Neuronal stem cell (in vitro differentiated cells): ENCODE results near the gene SLC11A1.

Experiments
- DNase-seq: peaks from one replicate; pipeline ENCODE4 v3.0.0-alpha.2; 2013; ENCODE audit warnings: low spot score
- H2AFZ ChIP-seq: one replicate; pipeline ENCODE4 v1.6.1; 2013; ENCODE audit warnings: mild to moderate bottlenecking, low read length, inconsistent platforms
- H2AK5ac ChIP-seq: 2 replicates; pipeline ENCODE4 v1.6.1; 2013; ENCODE audit warnings: low read depth, mild to moderate bottlenecking, inconsistent platforms, low read length, moderate library complexity, mixed read lengths
- H2BK120ac ChIP-seq: 2 replicates; pipeline ENCODE4 v1.6.1; 2013; ENCODE audit warnings: low read depth, mild to moderate bottlenecking, inconsistent platforms, low read length, moderate library complexity, mixed read lengths
- H2BK12ac ChIP-seq: one replicate; pipeline ENCODE4 v1.6.1; 2013; ENCODE audit warnings: low read length, inconsistent platforms
- H2BK15ac ChIP-seq: 2 replicates; pipeline ENCODE4 v1.6.1; 2013; ENCODE audit warnings: mild to moderate bottlenecking, low read length, inconsistent platforms, mixed read lengths
- H2BK5ac ChIP-seq: one replicate; pipeline ENCODE4 v1.6.1; 2013; ENCODE audit warnings: inconsistent platforms, mild to moderate bottlenecking, low read length, moderate library complexity
- H3K14ac ChIP-seq: one replicate; pipeline ENCODE4 v1.6.1; 2013; ENCODE audit warnings: low read length, inconsistent platforms
- H3K18ac ChIP-seq: 2 replicates; pipeline ENCODE4 v1.6.1; 2013; ENCODE audit warnings: low read length, inconsistent platforms
- H3K23ac ChIP-seq: 2 replicates; pipeline ENCODE4 v1.6.1; 2013; ENCODE audit warnings: low read depth, mild to moderate bottlenecking, mixed read lengths, low read length, inconsistent platforms; ENCODE audit not compliant: poor library complexity
- H3K27ac ChIP-seq: replicated peaks from 3 replicates; pipeline ENCODE4 v1.5.1; 2013; ENCODE audit warnings: low read length, inconsistent platforms
- H3K27me3 ChIP-seq, 3 experiments: 2 replicates each; pipeline ENCODE4 v1.6.1; 2013; ENCODE audit warnings: low read length in 3 of 3, mild to moderate bottlenecking in 2 of 3, inconsistent platforms in 1 of 3, low read depth in 1 of 3, mixed read lengths in 1 of 3, moderate library complexity in 1 of 3; ENCODE audit not compliant: control insufficient read depth in 3 of 3, insufficient read depth in 3 of 3
- H3K36me3 ChIP-seq, 2 donors: replicated peaks in 1 of 2; 2 replicates each; pipeline ENCODE4 v1.6.1; 2013; ENCODE audit warnings: low read length in 2 of 2; ENCODE audit not compliant: control insufficient read depth in 2 of 2, insufficient read depth in 2 of 2
- H3K4ac ChIP-seq: 2 replicates; pipeline ENCODE4 v1.6.1; 2013; ENCODE audit warnings: inconsistent platforms, mild to moderate bottlenecking, low read length, moderate library complexity
- H3K4me1 ChIP-seq, 2 donors: 1 replicate in 1 of 2; 2 replicates in 1 of 2; pipeline ENCODE4 v1.6.1; 2013; ENCODE audit warnings: low read length in 2 of 2, low read depth in 1 of 2; ENCODE audit not compliant: control insufficient read depth in 2 of 2, insufficient read depth in 1 of 2
- H3K4me2 ChIP-seq: one replicate; pipeline ENCODE4 v1.6.1; 2013; ENCODE audit warnings: mild to moderate bottlenecking, low read length, inconsistent platforms; ENCODE audit not compliant: insufficient read depth, poor library complexity, severe bottlenecking
- H3K4me3 ChIP-seq, 2 donors: 2 replicates each; pipeline ENCODE4 v1.5.1; 2013; ENCODE audit warnings: low read length in 2 of 2, mild to moderate bottlenecking in 2 of 2, inconsistent platforms in 1 of 2, moderate library complexity in 1 of 2
- H3K79me1 ChIP-seq: one replicate; pipeline ENCODE4 v1.6.1; 2013; ENCODE audit warnings: low read depth, mild to moderate bottlenecking, inconsistent platforms, low read length, moderate library complexity
- H3K9ac ChIP-seq: one replicate; pipeline ENCODE4 v1.6.1; 2013; ENCODE audit warnings: mild to moderate bottlenecking, low read depth, low read length, inconsistent platforms; ENCODE audit not compliant: poor library complexity
- H3K9me3 ChIP-seq, 2 donors: replicated peaks in 1 of 2; 2 replicates each; pipeline versions ENCODE3 to v1.6.1; 2013; ENCODE audit warnings: low read length in 2 of 2, mild to moderate bottlenecking in 2 of 2, inconsistent platforms in 1 of 2, low read depth in 1 of 2, mixed read lengths in 1 of 2, moderate library complexity in 1 of 2; ENCODE audit not compliant: control insufficient read depth in 2 of 2, insufficient read depth in 1 of 2
- H4K8ac ChIP-seq: one replicate; pipeline ENCODE4 v1.6.1; 2013; ENCODE audit warnings: low read depth, mild to moderate bottlenecking, inconsistent platforms, low read length, moderate library complexity
- H4K91ac ChIP-seq: one replicate; pipeline ENCODE4 v1.6.1; 2013; ENCODE audit warnings: low read length, low read depth, mild to moderate bottlenecking, inconsistent platforms; ENCODE audit not compliant: poor library complexity
- WGBS, 2 donors: extraction: QIAGEN DNeasy Blood & Tissue Kit; methylation state at CpG; one replicate each; pipeline ENCODE4 v1.1.7; 2013; ENCODE audit warnings: missing lambda C conversion rate in 2 of 2, mixed read lengths in 1 of 2; ENCODE audit not compliant: insufficient read length in 2 of 2, insufficient replicate concordance in 1 of 2; ENCODE audit errors: extremely low coverage in 2 of 2; 5-methylcytosine and 5-hydroxymethylcytosine counted together
- small RNA-seq: library from polyadenylated mRNA; stranded (forward); fragments of <200 nt; extraction: miRNeasy Mini kit (QIAGEN cat#:217004); gene quantifications from one replicate; pipeline ENCODE3, GENCODE V24; 2013; ENCODE audit not compliant: insufficient read depth

SLC11A1 gene

DNA sequence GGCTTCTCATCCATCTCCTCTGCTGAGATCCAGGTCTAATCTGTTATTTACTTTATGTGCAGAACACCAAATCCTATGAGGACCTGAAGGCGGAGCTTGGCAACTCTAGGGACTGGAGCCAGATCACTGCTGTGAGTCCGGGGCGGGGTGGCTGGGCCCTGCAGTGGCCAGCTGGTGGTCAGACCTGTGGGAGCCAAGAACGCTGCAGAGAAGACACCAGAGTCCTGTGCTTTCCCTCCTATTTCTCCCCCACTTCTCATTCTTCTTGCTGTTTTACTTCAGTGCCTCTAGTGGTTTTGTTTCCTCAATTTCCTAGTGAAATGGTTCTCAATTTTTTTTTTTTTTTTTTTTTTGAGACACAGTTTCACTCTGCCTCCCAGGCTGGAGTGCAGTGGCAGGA lies 56.5 kb downstream of the SLC11A1 start:
- no peak overlapping the region for H3K4ac ChIP-seq
- no peak overlapping the region for H3K9ac ChIP-seq
- H2AK5ac ChIP-seq: no peak overlapping the region
- H3K4me3 ChIP-seq: no peak overlapping the region
- no peak overlapping the region for H3K27ac ChIP-seq
- H4K91ac ChIP-seq: no peak overlapping the region
- no peak overlapping the region for H2AFZ ChIP-seq
- no peak overlapping the region for H2BK15ac ChIP-seq
- no peaks in the 10 kb centered on the region for H3K9me3 ChIP-seq
- H3K4me1 ChIP-seq: peaks cover 0 to 7% of the 10 kb centered on the region in 2 donors
- no peaks in the 10 kb centered on the region for H3K79me1 ChIP-seq
- no peaks in the 10 kb centered on the region for H3K36me3 ChIP-seq
- no peak overlapping the region for H3K23ac ChIP-seq
- no peak for DNase-seq
- no peak overlapping the region for H3K4me2 ChIP-seq
- no peak overlapping the region for H2BK5ac ChIP-seq
- WGBS, 2 donors: no CpG with 5 or more reads among the region's 4 CpGs
- H4K8ac ChIP-seq: no peak overlapping the region
- peak overlapping the region; percentile 11 for H3K18ac ChIP-seq
- H2BK12ac ChIP-seq: no peak overlapping the region
- no peaks in the 10 kb centered on the region for H3K27me3 ChIP-seq
- no peak overlapping the region for H2BK120ac ChIP-seq
- no peak overlapping the region for H3K14ac ChIP-seq

DNA sequence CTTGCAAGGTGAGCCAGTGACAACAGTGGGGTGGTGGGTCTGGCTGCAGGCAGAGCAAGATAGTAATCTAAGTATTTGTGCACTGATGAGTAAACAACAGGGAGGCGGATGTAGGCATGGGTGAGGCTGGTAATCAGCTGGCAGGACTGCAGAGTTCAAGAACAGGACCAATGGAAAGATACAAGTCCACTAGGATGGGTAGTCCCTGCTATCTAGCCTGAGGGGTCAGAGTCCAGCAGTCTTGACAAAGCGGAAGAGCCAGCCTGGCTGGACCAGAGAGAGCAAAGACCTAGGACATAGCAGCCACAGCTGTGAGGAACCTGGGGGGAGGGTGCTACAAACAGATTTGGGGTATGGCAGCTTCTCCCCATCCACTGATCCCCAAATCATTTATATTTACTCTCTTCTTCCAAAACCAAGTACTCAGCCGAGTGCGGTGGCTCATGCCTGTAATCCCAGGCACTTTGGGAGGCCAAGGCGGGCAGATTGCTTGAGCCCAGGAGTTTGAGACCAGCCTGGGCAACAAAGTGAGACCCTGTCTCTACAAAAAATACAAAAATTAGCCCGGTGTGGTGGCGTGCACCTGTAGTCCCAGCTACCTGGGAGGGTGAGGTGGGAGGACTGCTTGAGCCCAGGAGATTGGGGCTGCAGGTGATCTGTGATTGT lies 62.8 kb downstream of the SLC11A1 start:
- no peak overlapping the region for H3K4me2 ChIP-seq
- H2BK15ac ChIP-seq: no peak overlapping the region
- H3K4me3 ChIP-seq: peak overlapping the region in 1 of 2 donors; percentile 30
- no peak overlapping the region for H3K4ac ChIP-seq
- no peaks in the 10 kb centered on the region for H3K4me1 ChIP-seq
- H2BK12ac ChIP-seq: no peak overlapping the region
- no peak overlapping the region for H3K27ac ChIP-seq
- H3K14ac ChIP-seq: no peak overlapping the region
- no peak overlapping the region for H3K18ac ChIP-seq
- H2AFZ ChIP-seq: no peak overlapping the region
- no peak overlapping the region for H4K8ac ChIP-seq
- no peak overlapping the region for H3K23ac ChIP-seq
- H3K9ac ChIP-seq: no peak overlapping the region
- no peaks in the 10 kb centered on the region for H3K79me1 ChIP-seq
- no CpG with 5 or more reads among the region's 7 CpGs for WGBS, 2 donors
- peaks cover 6 to 40% of the 10 kb centered on the region in 2 donors for H3K36me3 ChIP-seq
- no peaks in the 10 kb centered on the region for H3K27me3 ChIP-seq
- no peak overlapping the region for H2BK5ac ChIP-seq
- no peaks in the 10 kb centered on the region for H3K9me3 ChIP-seq
- no peak overlapping the region for H2BK120ac ChIP-seq
- no peak for DNase-seq
- H4K91ac ChIP-seq: no peak overlapping the region
- no peak overlapping the region for H2AK5ac ChIP-seq

DNA sequence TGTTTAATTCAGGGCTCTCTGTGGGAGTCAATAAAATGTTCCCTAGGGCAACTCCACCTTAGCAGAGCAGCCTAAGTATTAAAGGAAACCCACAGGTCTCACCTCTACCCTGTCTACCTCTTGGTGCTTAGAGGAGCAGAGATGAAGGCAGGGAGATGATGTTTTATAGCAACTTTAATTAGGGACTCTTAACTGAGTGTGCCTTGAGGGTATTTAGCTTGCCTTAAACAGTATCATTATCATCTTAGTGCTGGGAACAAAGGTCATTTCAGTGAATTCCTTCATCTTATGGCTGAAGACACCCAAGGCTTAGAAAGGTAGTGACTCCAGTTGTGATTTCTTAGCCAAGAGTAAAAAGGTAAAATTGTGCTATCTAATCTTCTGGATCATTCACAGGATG lies 63.5 kb downstream of the SLC11A1 start:
- Histone ChIP-seq H2BK15ac (no peak overlapping the region), H3K14ac (no peak overlapping the region), H3K23ac (no peak overlapping the region), H2BK5ac (no peak overlapping the region), H3K4me1 (no peaks in the 10 kb centered on the region), H3K79me1 (no peaks in the 10 kb centered on the region), H3K4me2 (no peak overlapping the region), H2BK120ac (no peak overlapping the region), H2AFZ (no peak overlapping the region), H4K8ac (no peak overlapping the region), H3K4ac (no peak overlapping the region), H3K4me3 (no peak overlapping the region), H4K91ac (no peak overlapping the region), H3K9ac (no peak overlapping the region), H2BK12ac (no peak overlapping the region), H3K27me3 (no peaks in the 10 kb centered on the region), H3K36me3 (peaks cover 9 to 47% of the 10 kb centered on the region in 2 donors), H3K18ac (no peak overlapping the region), H2AK5ac (no peak overlapping the region), H3K9me3 (peaks cover 0 to 2% of the 10 kb centered on the region in 2 donors), H3K27ac (no peak overlapping the region)
- DNase-seq: no peak

Small RNA genes within 50 kb of the gene (small RNA-seq; reads per million reads assigned to genes)
- gene MIR26B: 4,980 reads per million, percentile 100 among the genes with 10 or more reads in this experiment
- 1.2 reads per million for gene MIR6810
